A549 (cell line): ENCODE measurements around the gene CYP2A6.

Experiments used
- KDM1A ChIP-seq: fragments of 200-600 bp; sonication (generic); IDR thresholded peaks from 2 replicates; pipeline ENCODE4 v1.6.1; 2016; ENCODE audit warnings: low read depth, mild to moderate bottlenecking
- KDM5A ChIP-seq: fragments of 200-600 bp; sonication (generic); IDR thresholded peaks from 2 replicates; pipeline ENCODE4 v1.6.1; 2016; ENCODE audit warnings: antibody characterized with exemption, mild to moderate bottlenecking
- MYC ChIP-seq: IDR thresholded peaks from 2 replicates; pipeline ENCODE4 v1.6.1; 2012; ENCODE audit warnings: mild to moderate bottlenecking, inconsistent platforms, low read length, improper control_type of control experiment, borderline replicate concordance
- SREBF2 ChIP-seq: fragments of 450-650 bp; IDR thresholded peaks from 2 replicates; pipeline ENCODE4 v1.6.1; 2014; ENCODE audit warnings: mild to moderate bottlenecking, moderate library complexity
- TP53 ChIP-seq: fragments of 250-450 bp; sonication (Bioruptor Pico); IDR thresholded peaks from 2 replicates; pipeline ENCODE4 v1.5.0; 2021; ENCODE audit warnings: mild to moderate bottlenecking, moderate library complexity
- TF ChIP-seq, protein P1 (sequence below): fragments of >200 bp; sonication (Bioruptor Twin); formaldehyde crosslinking; IDR thresholded peaks from 3 replicates; pipeline ENCODE4 v1.5.1; 2016
- TF ChIP-seq, protein P2 (sequence below): fragments of 200-600 bp; sonication (generic); IDR thresholded peaks from 2 replicates; pipeline ENCODE4 v1.6.1; 2016; ENCODE audit warnings: antibody characterized with exemption, mild to moderate bottlenecking, moderate library complexity

DNA sequence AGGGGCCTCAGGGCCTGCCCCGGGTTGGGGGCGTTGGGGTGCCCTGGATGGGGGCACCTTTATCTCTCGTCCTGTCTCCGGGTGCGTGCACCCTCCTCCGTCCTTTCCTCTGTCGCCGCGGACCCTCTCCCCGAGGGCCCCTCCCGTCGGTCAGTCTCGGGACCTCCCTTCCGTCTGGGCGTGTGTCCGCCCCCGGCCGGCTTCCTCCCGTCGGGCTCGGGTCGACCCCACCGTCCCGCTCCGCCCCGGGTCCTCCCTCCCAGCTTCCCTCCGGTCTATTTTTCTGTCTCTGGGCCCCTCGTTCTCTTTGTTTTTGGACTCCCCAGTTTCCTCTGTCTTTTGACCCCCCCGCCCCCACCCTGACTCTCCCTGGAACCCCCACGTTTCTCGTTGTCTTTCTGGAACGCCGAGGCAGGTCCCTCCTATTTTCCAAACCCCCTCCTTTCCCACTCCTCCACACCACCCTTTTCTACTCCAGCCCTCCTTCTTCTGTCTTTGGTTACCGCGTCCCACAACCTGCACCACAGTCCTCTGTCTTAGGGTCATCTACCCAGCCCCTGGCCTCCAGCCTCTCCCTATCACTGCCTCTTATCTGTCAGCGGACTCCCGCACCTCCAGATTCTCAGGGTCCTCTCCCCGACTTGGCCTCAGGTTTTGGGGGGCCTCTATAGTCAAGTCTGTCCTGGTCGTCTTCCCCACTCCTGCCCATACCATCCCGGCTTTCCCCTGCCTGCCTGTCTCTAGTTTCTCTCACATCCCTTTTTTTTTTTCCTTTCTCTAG lies 50.5 kb downstream of the CYP2A6 start:
- TF ChIP-seq KDM1A (no peak), TP53 (CRISPR knock-in tag) (no peak), MYC (no peak), SREBF2 (no peak), KDM5A (no peak)
- TF ChIP-seq, protein P1, sequence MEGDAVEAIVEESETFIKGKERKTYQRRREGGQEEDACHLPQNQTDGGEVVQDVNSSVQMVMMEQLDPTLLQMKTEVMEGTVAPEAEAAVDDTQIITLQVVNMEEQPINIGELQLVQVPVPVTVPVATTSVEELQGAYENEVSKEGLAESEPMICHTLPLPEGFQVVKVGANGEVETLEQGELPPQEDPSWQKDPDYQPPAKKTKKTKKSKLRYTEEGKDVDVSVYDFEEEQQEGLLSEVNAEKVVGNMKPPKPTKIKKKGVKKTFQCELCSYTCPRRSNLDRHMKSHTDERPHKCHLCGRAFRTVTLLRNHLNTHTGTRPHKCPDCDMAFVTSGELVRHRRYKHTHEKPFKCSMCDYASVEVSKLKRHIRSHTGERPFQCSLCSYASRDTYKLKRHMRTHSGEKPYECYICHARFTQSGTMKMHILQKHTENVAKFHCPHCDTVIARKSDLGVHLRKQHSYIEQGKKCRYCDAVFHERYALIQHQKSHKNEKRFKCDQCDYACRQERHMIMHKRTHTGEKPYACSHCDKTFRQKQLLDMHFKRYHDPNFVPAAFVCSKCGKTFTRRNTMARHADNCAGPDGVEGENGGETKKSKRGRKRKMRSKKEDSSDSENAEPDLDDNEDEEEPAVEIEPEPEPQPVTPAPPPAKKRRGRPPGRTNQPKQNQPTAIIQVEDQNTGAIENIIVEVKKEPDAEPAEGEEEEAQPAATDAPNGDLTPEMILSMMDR: no peak
- TF ChIP-seq, protein P2, sequence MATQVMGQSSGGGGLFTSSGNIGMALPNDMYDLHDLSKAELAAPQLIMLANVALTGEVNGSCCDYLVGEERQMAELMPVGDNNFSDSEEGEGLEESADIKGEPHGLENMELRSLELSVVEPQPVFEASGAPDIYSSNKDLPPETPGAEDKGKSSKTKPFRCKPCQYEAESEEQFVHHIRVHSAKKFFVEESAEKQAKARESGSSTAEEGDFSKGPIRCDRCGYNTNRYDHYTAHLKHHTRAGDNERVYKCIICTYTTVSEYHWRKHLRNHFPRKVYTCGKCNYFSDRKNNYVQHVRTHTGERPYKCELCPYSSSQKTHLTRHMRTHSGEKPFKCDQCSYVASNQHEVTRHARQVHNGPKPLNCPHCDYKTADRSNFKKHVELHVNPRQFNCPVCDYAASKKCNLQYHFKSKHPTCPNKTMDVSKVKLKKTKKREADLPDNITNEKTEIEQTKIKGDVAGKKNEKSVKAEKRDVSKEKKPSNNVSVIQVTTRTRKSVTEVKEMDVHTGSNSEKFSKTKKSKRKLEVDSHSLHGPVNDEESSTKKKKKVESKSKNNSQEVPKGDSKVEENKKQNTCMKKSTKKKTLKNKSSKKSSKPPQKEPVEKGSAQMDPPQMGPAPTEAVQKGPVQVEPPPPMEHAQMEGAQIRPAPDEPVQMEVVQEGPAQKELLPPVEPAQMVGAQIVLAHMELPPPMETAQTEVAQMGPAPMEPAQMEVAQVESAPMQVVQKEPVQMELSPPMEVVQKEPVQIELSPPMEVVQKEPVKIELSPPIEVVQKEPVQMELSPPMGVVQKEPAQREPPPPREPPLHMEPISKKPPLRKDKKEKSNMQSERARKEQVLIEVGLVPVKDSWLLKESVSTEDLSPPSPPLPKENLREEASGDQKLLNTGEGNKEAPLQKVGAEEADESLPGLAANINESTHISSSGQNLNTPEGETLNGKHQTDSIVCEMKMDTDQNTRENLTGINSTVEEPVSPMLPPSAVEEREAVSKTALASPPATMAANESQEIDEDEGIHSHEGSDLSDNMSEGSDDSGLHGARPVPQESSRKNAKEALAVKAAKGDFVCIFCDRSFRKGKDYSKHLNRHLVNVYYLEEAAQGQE: no peak
